NT2/D1 (cell line): ENCODE measurements around the gene MFNG.

Experiments
- YY1 ChIP-seq: IDR thresholded peaks from 2 replicates; pipeline ENCODE4 v1.6.1; 2011; ENCODE audit not compliant: insufficient read length, insufficient read depth
- ZNF274 ChIP-seq: IDR thresholded peaks from 2 replicates; pipeline ENCODE4 v1.6.1; 2011; ENCODE audit warnings: mild to moderate bottlenecking, low read depth, low read length

DNA sequence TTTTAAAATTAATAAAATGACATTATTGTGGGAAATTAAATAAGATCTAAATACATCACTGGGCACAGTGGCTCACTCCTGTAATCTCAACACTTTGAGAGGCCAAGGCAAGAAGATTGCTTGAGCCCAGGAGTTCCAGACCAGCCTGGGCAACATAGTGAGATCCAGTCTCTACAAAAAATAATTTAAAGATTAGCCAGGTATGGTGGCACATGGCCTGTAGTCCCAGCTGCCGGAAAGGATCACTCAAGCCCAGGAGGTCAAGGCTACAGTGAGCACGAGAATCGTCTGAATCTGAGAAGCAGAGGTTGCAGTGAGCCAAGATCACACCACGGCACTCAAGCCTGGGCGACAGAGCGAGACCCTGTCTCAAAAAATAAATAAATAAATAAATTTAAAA lies 49.0 kb upstream of the MFNG start:
- no peak for TF ChIP-seq YY1
- TF ChIP-seq ZNF274: no peak
